Stimulated activated CD8-positive, alpha-beta memory T cell treated with anti-CD3 and anti-CD28 coated beads, Interleukin-12 subunit alpha, Interleukin-12 subunit beta, amount 100 ng/mL, for 24 hours (primary cell): ENCODE measurements around the gene ZNF207.
"Not testable (repeated sequence)": the region's sequence is repeated elsewhere in the genome, so short reads cannot be mapped to it uniquely, and the experiment has no call there.

ENCODE experiments used
- DNase-seq: peaks from one replicate; pipeline ENCODE4 v3.0.0-alpha.2; 2020; ENCODE audit errors: extremely low read depth

ZNF207 gene

GRCh38 chr17:32349854-32350665, at the start of gene ZNF207:
Gene ZNF207, plus strand, starts transcription at chr17:32350157. Its CDS starts 129 bp downstream, at chr17:32350286.
- DNase-seq = peak; percentile 87

GRCh38 chr17:32302037-32302436, 47.9 kb upstream of the ZNF207 start:
- DNase-seq = no peak

- DNase-seq = no peak
Measured at GRCh38 chr17:32302860-32303649, 46.9 kb upstream of the ZNF207 start.

GRCh38 chr17:32303781-32304288, 46.1 kb upstream of the ZNF207 start:
- no peak for DNase-seq

- DNase-seq = no peak
Measured at GRCh38 chr17:32305049-32305448, 44.9 kb upstream of the ZNF207 start.

GRCh38 chr17:32307658-32308057, 42.3 kb upstream of the ZNF207 start:
- DNase-seq = no peak

GRCh38 chr17:32311028-32311536, 38.9 kb upstream of the ZNF207 start:
- no peak for DNase-seq

- DNase-seq = no peak
Measured at GRCh38 chr17:32314636-32315035, 35.3 kb upstream of the ZNF207 start.

- no peak for DNase-seq
Measured at GRCh38 chr17:32315171-32315570, 34.8 kb upstream of the ZNF207 start.

- not testable (repeated sequence) for DNase-seq
Measured at GRCh38 chr17:32316653-32317052, 33.3 kb upstream of the ZNF207 start.

GRCh38 chr17:32317353-32317752, 32.6 kb upstream of the ZNF207 start:
- no peak for DNase-seq

GRCh38 chr17:32318071-32318470, 31.9 kb upstream of the ZNF207 start:
- no peak for DNase-seq

GRCh38 chr17:32319548-32319905, 30.4 kb upstream of the ZNF207 start:
- peak; percentile 36 for DNase-seq

GRCh38 chr17:32320080-32320479, 29.9 kb upstream of the ZNF207 start:
- not testable (repeated sequence) for DNase-seq

GRCh38 chr17:32320847-32321246, 29.1 kb upstream of the ZNF207 start:
- DNase-seq = no peak

GRCh38 chr17:32323046-32323445, 26.9 kb upstream of the ZNF207 start:
- DNase-seq = no peak

GRCh38 chr17:32323811-32324491, 26.0 kb upstream of the ZNF207 start:
- DNase-seq = no peak

- DNase-seq = no peak
Measured at GRCh38 chr17:32327911-32328310, 22.0 kb upstream of the ZNF207 start.

GRCh38 chr17:32330147-32330546, 19.8 kb upstream of the ZNF207 start:
- DNase-seq = no peak

GRCh38 chr17:32331243-32332040, 18.5 kb upstream of the ZNF207 start:
- no peak for DNase-seq

- no peak for DNase-seq
Measured at GRCh38 chr17:32333187-32333586, 16.8 kb upstream of the ZNF207 start.
